DND-41 (cell line): ENCODE results near the gene MPP2.

Source experiments
- ATAC-seq: fragments of 200-7000 bp; cut with Tn5 transposase; 3 replicates; pipeline ENCODE4 v1.9.1; 2021; ENCODE audit warnings: low read depth; ENCODE audit not compliant: insufficient read depth
- DNase-seq: peaks from one replicate; pipeline ENCODE4 v3.0.0-alpha.2; 2020
- H2AFZ ChIP-seq: 2 replicates; pipeline ENCODE4 v1.6.0; 2012; ENCODE audit warnings: low read depth, low read length
- H3K27ac ChIP-seq: 2 replicates; pipeline ENCODE4 v1.5.1; 2012; ENCODE audit warnings: low read length, inconsistent platforms
- H3K27me3 ChIP-seq: fragments of 200-600 bp; sonication (generic); 2 replicates; pipeline ENCODE4 v1.6.0; 2012; ENCODE audit warnings: low read length, mild to moderate bottlenecking, inconsistent platforms; ENCODE audit not compliant: insufficient read depth, poor library complexity
- H3K36me3 ChIP-seq: 2 replicates; pipeline ENCODE4 v1.5.1; 2012; ENCODE audit warnings: low read length, inconsistent platforms; ENCODE audit not compliant: insufficient read depth
- H3K4me1 ChIP-seq: 2 replicates; pipeline ENCODE4 v1.5.1; 2012; ENCODE audit warnings: mild to moderate bottlenecking, low read length; ENCODE audit not compliant: insufficient read depth
- H3K4me2 ChIP-seq: 2 replicates; pipeline ENCODE4 v1.6.0; 2012; ENCODE audit warnings: mild to moderate bottlenecking, moderate library complexity, low read length, inconsistent platforms; ENCODE audit not compliant: insufficient read depth
- H3K4me3 ChIP-seq, 2 experiments: fragments of 200-600 bp in 1 of 2; shearing (Covaris generic) in 1 of 2; 2 replicates each; pipeline ENCODE4 v1.5.1; 2012 to 2016; ENCODE audit warnings: inconsistent platforms in 2 of 2, low read length in 2 of 2, mild to moderate bottlenecking in 2 of 2, low read depth in 1 of 2, moderate library complexity in 1 of 2
- H3K79me2 ChIP-seq: 2 replicates; pipeline ENCODE4 v1.6.0; 2012; ENCODE audit warnings: low read length, inconsistent platforms; ENCODE audit not compliant: insufficient read depth
- H3K9ac ChIP-seq: 2 replicates; pipeline ENCODE4 v1.6.0; 2012; ENCODE audit warnings: low read depth, mild to moderate bottlenecking, inconsistent platforms, low read length, moderate library complexity
- H3K9me3 ChIP-seq: 2 replicates; pipeline ENCODE4 v1.5.1; 2012; ENCODE audit warnings: low read length, moderate library complexity, mild to moderate bottlenecking, inconsistent platforms; ENCODE audit not compliant: insufficient read depth, severe bottlenecking
- H4K20me1 ChIP-seq: 2 replicates; pipeline ENCODE4 v1.6.0; 2012; ENCODE audit warnings: low read length; ENCODE audit not compliant: insufficient read depth
- CTCF ChIP-seq: IDR thresholded peaks from 2 replicates; pipeline ENCODE4 v1.5.1; 2012; ENCODE audit warnings: borderline replicate concordance, low read length, moderate library complexity, mild to moderate bottlenecking; ENCODE audit not compliant: poor library complexity, severe bottlenecking; ENCODE audit errors: extremely low read depth
- EZH2 ChIP-seq: IDR thresholded peaks from 3 replicates; pipeline ENCODE4 v1.6.1; 2012; ENCODE audit warnings: borderline replicate concordance, low read depth, mild to moderate bottlenecking, moderate library complexity, low read length, inconsistent platforms; ENCODE audit not compliant: severe bottlenecking

The MPP2 gene

GRCh38 chr17:43880420-43880991 lies 26.8 kb downstream of the MPP2 start:
- H4K20me1 ChIP-seq, result peaks cover 4% of the 10 kb centered on the region; the same call in 1 of the 2 replicates
- ATAC-seq, result peak; percentile 28; the same call in 1 of the 3 replicates
- H3K4me2 ChIP-seq, result no peak overlapping the region
- H3K4me3 ChIP-seq, result no peak overlapping the region
- H3K27ac ChIP-seq, result no peak overlapping the region
- no peaks in the 10 kb centered on the region for H3K36me3 ChIP-seq
- TF ChIP-seq CTCF (peak; percentile 70), EZH2 (no peak)
- H3K9me3 ChIP-seq, result no peaks in the 10 kb centered on the region
- no peaks in the 10 kb centered on the region for H3K79me2 ChIP-seq
- no peak overlapping the region for H2AFZ ChIP-seq
- DNase-seq, result peak; percentile 36
- no peaks in the 10 kb centered on the region for H3K4me1 ChIP-seq
- H3K9ac ChIP-seq, result no peak overlapping the region
- H3K27me3 ChIP-seq, result peaks cover 4% of the 10 kb centered on the region

GRCh38 chr17:43879723-43880419 lies 27.5 kb downstream of the MPP2 start:
- H3K27me3 ChIP-seq, result peaks cover 4% of the 10 kb centered on the region
- DNase-seq (no peak), ATAC-seq (no peak)
- H3K36me3 ChIP-seq, result no peaks in the 10 kb centered on the region
- no peak overlapping the region for H3K4me3 ChIP-seq
- no peaks in the 10 kb centered on the region for H3K4me1 ChIP-seq
- no peak overlapping the region for H3K4me2 ChIP-seq
- no peak overlapping the region for H3K9ac ChIP-seq
- no peak overlapping the region for H2AFZ ChIP-seq
- TF ChIP-seq EZH2, result no peak
- no peak for TF ChIP-seq CTCF
- no peak overlapping the region for H3K27ac ChIP-seq
- no peaks in the 10 kb centered on the region for H3K79me2 ChIP-seq
- H4K20me1 ChIP-seq, result peaks cover 4% of the 10 kb centered on the region; the same call in 1 of the 2 replicates
- H3K9me3 ChIP-seq, result no peaks in the 10 kb centered on the region

- ATAC-seq, result peak; percentile 95
- TF ChIP-seq EZH2 (no peak), CTCF (peak; percentile 98)
- peaks cover 4% of the 10 kb centered on the region; the same call in 1 of the 2 replicates for H4K20me1 ChIP-seq
- H2AFZ ChIP-seq, result no peak overlapping the region
- H3K4me3 ChIP-seq, result no peak overlapping the region
- no peak overlapping the region for H3K9ac ChIP-seq
- H3K36me3 ChIP-seq, result no peaks in the 10 kb centered on the region
- no peak overlapping the region for H3K4me2 ChIP-seq
- no peaks in the 10 kb centered on the region for H3K9me3 ChIP-seq
- H3K27me3 ChIP-seq, result peaks cover 3% of the 10 kb centered on the region
- no peak overlapping the region for H3K27ac ChIP-seq
- no peaks in the 10 kb centered on the region for H3K4me1 ChIP-seq
- DNase-seq, result peak; percentile 63
- H3K79me2 ChIP-seq, result no peaks in the 10 kb centered on the region
Observed at GRCh38 chr17:43878260-43879175, 28.8 kb downstream of the MPP2 start.
